IMR-90 (cell line): Measurements from ENCODE around the gene ZYG11A. TPM values are rescaled to one million over a fixed set of nuclear protein-coding genes. Genes with fewer than 3 reads are reported as not detected.

ENCODE experiments used
- ATAC-seq: fragments of 200-7000 bp; cut with Tn5 transposase; 2 replicates; pipeline ENCODE4 v1.9.1; 2020; ENCODE audit warnings: low read depth, mild to moderate bottlenecking, moderate library complexity
- BruUV-seq: library from RNA; stranded (reverse); fragments of 400-500 nt; replicated peaks from 2 replicates; lab custom pipeline; 2021; lab: Mats Ljungman, UMichigan
- CTCF ChIA-PET: fragments of 300-600 bp; formaldehyde crosslinking; extraction: SDS; loops from one replicate; lab custom pipeline; 2021; ENCODE audit warnings: antibody characterized with exemption; lab: Yijun Ruan, JAX
- POLR2A ChIA-PET: fragments of 300-600 bp; sonication (Branson Sonifier 250); formaldehyde crosslinking; loops from one replicate; lab custom pipeline; 2022; ENCODE audit warnings: antibody characterized with exemption; ENCODE audit not compliant: unreplicated experiment; lab: Charles Lee
- DNase-seq: peaks from one replicate; pipeline ENCODE4 v3.0.0; 2013
- H2AFZ ChIP-seq: replicated peaks from 2 replicates; pipeline ENCODE3; 2013; ENCODE audit warnings: low read length, mild to moderate bottlenecking; ENCODE audit not compliant: poor library complexity
- H2AK5ac ChIP-seq: 2 replicates; pipeline ENCODE4 v1.6.1; 2013; ENCODE audit warnings: low read depth, low read length, inconsistent platforms
- H2AK9ac ChIP-seq: replicated peaks from 2 replicates; pipeline ENCODE3; 2013; ENCODE audit warnings: mild to moderate bottlenecking, low read depth, low read length, moderate library complexity; ENCODE audit not compliant: poor library complexity
- H2BK120ac ChIP-seq: 2 replicates; pipeline ENCODE4 v1.6.1; 2013; ENCODE audit warnings: low read depth, low read length, inconsistent platforms
- H2BK15ac ChIP-seq: 3 replicates; pipeline ENCODE4 v1.6.1; 2013; ENCODE audit warnings: low read depth, low read length, inconsistent platforms
- H2BK20ac ChIP-seq: 2 replicates; pipeline ENCODE4 v1.6.1; 2013; ENCODE audit warnings: low read depth, mild to moderate bottlenecking, inconsistent platforms, low read length, moderate library complexity
- H2BK5ac ChIP-seq: 2 replicates; pipeline ENCODE4 v1.6.1; 2013; ENCODE audit warnings: mild to moderate bottlenecking, low read depth, low read length, inconsistent platforms; ENCODE audit not compliant: poor library complexity, severe bottlenecking
- H3K14ac ChIP-seq: replicated peaks from 2 replicates; pipeline ENCODE4 v1.6.1; 2013; ENCODE audit warnings: low read depth, low read length, inconsistent platforms
- H3K18ac ChIP-seq: 2 replicates; pipeline ENCODE4 v1.6.1; 2013; ENCODE audit warnings: low read depth, low read length, control low read depth
- H3K23ac ChIP-seq: 2 replicates; pipeline ENCODE4 v1.6.1; 2013; ENCODE audit warnings: low read depth, low read length, inconsistent platforms
- H3K27ac ChIP-seq: 2 replicates; pipeline ENCODE4 v1.5.1; 2013; ENCODE audit warnings: mild to moderate bottlenecking, control low read depth, low read length; ENCODE audit not compliant: insufficient read depth
- H3K27me3 ChIP-seq: 2 replicates; pipeline ENCODE4 v1.6.1; 2013; ENCODE audit warnings: low read length; ENCODE audit not compliant: control insufficient read depth, insufficient read depth
- H3K36me3 ChIP-seq: 2 replicates; pipeline ENCODE4 v1.6.1; 2013; ENCODE audit warnings: low read length, mixed read lengths; ENCODE audit not compliant: control insufficient read depth, insufficient read depth
- H3K4ac ChIP-seq: 2 replicates; pipeline ENCODE4 v1.6.1; 2013; ENCODE audit warnings: low read depth, low read length, inconsistent platforms
- H3K4me1 ChIP-seq: 2 replicates; pipeline ENCODE4 v1.6.1; 2013; ENCODE audit warnings: low read length, mixed read lengths; ENCODE audit not compliant: control insufficient read depth, insufficient read depth
- H3K4me2 ChIP-seq: 2 replicates; pipeline ENCODE4 v1.6.1; 2013; ENCODE audit warnings: low read depth, mild to moderate bottlenecking, control low read depth, low read length, moderate library complexity
- H3K4me3 ChIP-seq: 2 replicates; pipeline ENCODE4 v1.5.1; 2013; ENCODE audit warnings: low read depth, mild to moderate bottlenecking, control low read depth, low read length, moderate library complexity; ENCODE audit not compliant: insufficient read depth
- H3K56ac ChIP-seq: 2 replicates; pipeline ENCODE4 v1.6.1; 2013; ENCODE audit warnings: low read length, inconsistent platforms; ENCODE audit not compliant: insufficient read depth; ENCODE audit errors: extremely low read depth
- H3K79me1 ChIP-seq, 2 experiments: 2 replicates each; pipeline ENCODE4 v1.6.1; 2013; ENCODE audit warnings: low read length in 2 of 2, inconsistent platforms in 1 of 2, low read depth in 1 of 2
- H3K9ac ChIP-seq: 2 replicates; pipeline ENCODE4 v1.6.1; 2013; ENCODE audit warnings: low read depth, low read length, control low read depth
- H3K9me1 ChIP-seq: 2 replicates; pipeline ENCODE4 v1.6.1; 2013; ENCODE audit warnings: low read length, inconsistent platforms; ENCODE audit not compliant: insufficient read depth
- H3K9me3 ChIP-seq: 2 replicates; pipeline ENCODE4 v1.6.1; 2013; ENCODE audit warnings: low read length; ENCODE audit not compliant: control insufficient read depth, insufficient read depth
- H4K20me1 ChIP-seq: 2 replicates; pipeline ENCODE4 v1.6.1; 2013; ENCODE audit warnings: low read length, inconsistent platforms; ENCODE audit not compliant: insufficient read depth
- H4K5ac ChIP-seq: 2 replicates; pipeline ENCODE4 v1.6.1; 2013; ENCODE audit warnings: mild to moderate bottlenecking, low read depth, low read length, control low read depth
- H4K8ac ChIP-seq, 2 experiments: 2 replicates each; pipeline ENCODE4 v1.6.1; 2013; ENCODE audit warnings: low read depth in 2 of 2, low read length in 2 of 2, control low read depth in 1 of 2, inconsistent platforms in 1 of 2
- H4K91ac ChIP-seq: 2 replicates; pipeline ENCODE4 v1.6.1; 2013; ENCODE audit warnings: low read depth, low read length, inconsistent platforms; ENCODE audit not compliant: insufficient read depth
- BHLHE40 ChIP-seq: fragments of 150-350 bp; IDR thresholded peaks from 2 replicates; pipeline ENCODE4 v1.6.1; 2016; ENCODE audit warnings: mild to moderate bottlenecking, low read depth, low read length
- CEBPB ChIP-seq: IDR thresholded peaks from 2 replicates; pipeline ENCODE4 v1.6.1; 2012; ENCODE audit warnings: low read depth, low read length, improper control_type of control experiment
- CHD1 ChIP-seq: IDR thresholded peaks from 2 replicates; pipeline ENCODE4 v1.6.1; 2012; ENCODE audit warnings: low read depth, low read length, improper control_type of control experiment
- FOS ChIP-seq: fragments of 150-350 bp; IDR thresholded peaks from 2 replicates; pipeline ENCODE4 v1.6.1; 2016; ENCODE audit warnings: low read depth, low read length
- MAFK ChIP-seq: IDR thresholded peaks from 2 replicates; pipeline ENCODE4 v1.6.1; 2012; ENCODE audit warnings: low read depth, low read length, improper control_type of control experiment
- MAZ ChIP-seq: IDR thresholded peaks from 2 replicates; pipeline ENCODE4 v1.6.1; 2012; ENCODE audit warnings: low read depth, mild to moderate bottlenecking, low read length, improper control_type of control experiment, moderate library complexity, borderline replicate concordance
- MXI1 ChIP-seq: IDR thresholded peaks from 2 replicates; pipeline ENCODE4 v1.6.1; 2012; ENCODE audit warnings: low read depth, mild to moderate bottlenecking, low read length, moderate library complexity, borderline replicate concordance
- NFE2L2 ChIP-seq: fragments of 150-350 bp; IDR thresholded peaks from 2 replicates; pipeline ENCODE4 v1.6.1; 2016; ENCODE audit warnings: low read depth, mild to moderate bottlenecking, low read length
- POLR2A ChIP-seq: IDR thresholded peaks from 2 replicates; pipeline ENCODE4 v1.6.1; 2012; ENCODE audit warnings: mild to moderate bottlenecking, low read depth, low read length
- RAD21 ChIP-seq: IDR thresholded peaks from 2 replicates; pipeline ENCODE4 v1.6.1; 2012; ENCODE audit warnings: low read length, improper control_type of control experiment
- RCOR1 ChIP-seq: IDR thresholded peaks from 2 replicates; pipeline ENCODE4 v1.6.1; 2012; ENCODE audit warnings: mild to moderate bottlenecking, low read length, improper control_type of control experiment; ENCODE audit not compliant: insufficient replicate concordance
- RFX5 ChIP-seq: IDR thresholded peaks from 2 replicates; pipeline ENCODE4 v1.8.0; 2012; ENCODE audit warnings: low read depth, mild to moderate bottlenecking, low read length, moderate library complexity
- SMC3 ChIP-seq: fragments of 150-350 bp; IDR thresholded peaks from 2 replicates; pipeline ENCODE4 v1.6.1; 2016; ENCODE audit warnings: low read depth, mild to moderate bottlenecking, antibody characterized with exemption, low read length, moderate library complexity
- WGBS, 2 experiments: methylation state at CpG; one replicate each; pipeline versions ENCODE4 v1.1.5 to v1.1.7; 2013; ENCODE audit warnings: missing lambda C conversion rate in 2 of 2; ENCODE audit not compliant: insufficient read length in 1 of 2; ENCODE audit errors: extremely low coverage in 2 of 2; 5-methylcytosine and 5-hydroxymethylcytosine counted together
- dilution Hi-C: fragments of 300-500 bp; cut with HindIII; formaldehyde crosslinking; loops from one replicate; pipeline ENCODE4 v1.14.3; 2018; ENCODE audit warnings: low sequenced_read_pairs; ENCODE audit not compliant: unreplicated experiment
- in situ Hi-C: fragments of 300-500 bp; cut with MboI; formaldehyde crosslinking; loops from 3 replicates; pipeline ENCODE4 v1.14.3; 2019; ENCODE audit warnings: low sequenced_read_pairs, inconsistent platforms, mixed read lengths
- intact Hi-C: fragments of 100-400 bp; cut with micrococcal nuclease; formaldehyde crosslinking; loops from 2 replicates; pipeline ENCODE4 v1.10.0; 2022
- polyA plus RNA-seq, 3 experiments: library from polyadenylated mRNA; depleted of rRNA; stranded (reverse); fragments of >200 nt; gene quantifications; 2 replicates each; pipeline ENCODE4 v1.2.3, GENCODE V29; 2012; ENCODE audit warnings: low replicate concordance in 1 of 3
- total RNA-seq: library from RNA; depleted of rRNA; stranded (reverse); fragments of >200 nt; gene quantifications from 2 replicates; pipeline ENCODE4 v1.2.3, GENCODE V29; 2012
- TF ChIP-seq, protein P1 (sequence below): fragments of 150-350 bp; IDR thresholded peaks from 2 replicates; pipeline ENCODE4 v1.6.1; 2016; ENCODE audit warnings: low read depth, mild to moderate bottlenecking, low read length, moderate library complexity, borderline replicate concordance
- TF ChIP-seq, protein P2 (sequence below): fragments of 150-350 bp; IDR thresholded peaks from 2 replicates; pipeline ENCODE4 v1.6.1; 2017; ENCODE audit warnings: mild to moderate bottlenecking, antibody characterized with exemption, low read length, low read depth
- TF ChIP-seq, protein P3 (sequence below): conservative IDR thresholded peaks from 2 replicates; pipeline ENCODE4 v1.5.1; 2012; ENCODE audit warnings: mild to moderate bottlenecking, low read depth, low read length, improper control_type of control experiment

Gene ZYG11A
- total and polyA plus RNA-seq, 2 of the 4 experiments (the other 2 are of a cell fraction): 0.63 to 2.0 TPM

DNA sequence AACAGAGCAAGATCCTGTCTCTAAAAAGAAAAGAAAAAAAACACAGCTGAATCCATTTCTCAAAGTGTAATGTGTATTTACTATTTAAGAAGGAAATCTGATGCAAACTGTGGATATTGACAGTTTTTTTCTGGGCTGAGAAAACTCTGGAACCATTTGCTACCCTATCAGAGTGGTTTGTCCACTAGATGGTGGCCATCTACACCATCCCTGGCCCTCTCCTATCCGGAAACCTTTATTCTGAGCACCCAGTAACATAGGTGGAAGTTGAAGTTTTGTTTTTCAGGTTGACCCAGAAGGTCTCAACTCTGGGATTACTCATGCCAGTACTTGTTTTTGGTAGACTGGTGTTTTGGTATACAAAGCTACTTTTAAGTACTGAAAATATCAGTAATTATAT is 58.8 kb downstream of the ZYG11A start:
- Histone ChIP-seq H2AFZ (no peak overlapping the region), H2BK20ac (no peak overlapping the region), H3K27me3 (no peaks in the 10 kb centered on the region), H4K8ac (no peak overlapping the region), H3K4me3 (no peak overlapping the region), H4K91ac (no peak overlapping the region), H3K27ac (no peak overlapping the region), H2BK120ac (no peak overlapping the region), H2AK5ac (no peak overlapping the region), H3K9me1 (peaks cover 3% of the 10 kb centered on the region; the same call in 1 of the 2 replicates), H3K4ac (no peak overlapping the region), H3K56ac (no peak overlapping the region), H3K36me3 (no peaks in the 10 kb centered on the region), H3K9me3 (no peaks in the 10 kb centered on the region), H2AK9ac (no peak overlapping the region), H3K23ac (no peak overlapping the region), H2BK15ac (no peak overlapping the region), H3K4me1 (peaks cover 1% of the 10 kb centered on the region; the same call in 1 of the 2 replicates), H3K18ac (no peak overlapping the region), H4K5ac (no peak overlapping the region), H3K9ac (no peak overlapping the region), H4K20me1 (no peaks in the 10 kb centered on the region), H3K14ac (no peak overlapping the region), H2BK5ac (no peak overlapping the region), H3K79me1 (no peaks in the 10 kb centered on the region), H3K4me2 (no peak overlapping the region)
- dilution Hi-C loops (no loop called here), in situ Hi-C loops (loop anchor here (10.0 kb wide), 1 partner anchor 283 kb away; no protein-coding TSS in a partner anchor), intact Hi-C loops (no loop called here)
- no peak for TF ChIP-seq CHD1
- TF ChIP-seq, protein P1, sequence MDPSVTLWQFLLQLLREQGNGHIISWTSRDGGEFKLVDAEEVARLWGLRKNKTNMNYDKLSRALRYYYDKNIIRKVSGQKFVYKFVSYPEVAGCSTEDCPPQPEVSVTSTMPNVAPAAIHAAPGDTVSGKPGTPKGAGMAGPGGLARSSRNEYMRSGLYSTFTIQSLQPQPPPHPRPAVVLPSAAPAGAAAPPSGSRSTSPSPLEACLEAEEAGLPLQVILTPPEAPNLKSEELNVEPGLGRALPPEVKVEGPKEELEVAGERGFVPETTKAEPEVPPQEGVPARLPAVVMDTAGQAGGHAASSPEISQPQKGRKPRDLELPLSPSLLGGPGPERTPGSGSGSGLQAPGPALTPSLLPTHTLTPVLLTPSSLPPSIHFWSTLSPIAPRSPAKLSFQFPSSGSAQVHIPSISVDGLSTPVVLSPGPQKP: no peak
- no peak for TF ChIP-seq FOS
- TF ChIP-seq RCOR1: no peak
- TF ChIP-seq RAD21: no peak
- TF ChIP-seq, protein P2, sequence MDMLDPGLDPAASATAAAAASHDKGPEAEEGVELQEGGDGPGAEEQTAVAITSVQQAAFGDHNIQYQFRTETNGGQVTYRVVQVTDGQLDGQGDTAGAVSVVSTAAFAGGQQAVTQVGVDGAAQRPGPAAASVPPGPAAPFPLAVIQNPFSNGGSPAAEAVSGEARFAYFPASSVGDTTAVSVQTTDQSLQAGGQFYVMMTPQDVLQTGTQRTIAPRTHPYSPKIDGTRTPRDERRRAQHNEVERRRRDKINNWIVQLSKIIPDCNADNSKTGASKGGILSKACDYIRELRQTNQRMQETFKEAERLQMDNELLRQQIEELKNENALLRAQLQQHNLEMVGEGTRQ: no peak
- no peak for TF ChIP-seq BHLHE40
- TF ChIP-seq MXI1: no peak
- TF ChIP-seq, protein P3, sequence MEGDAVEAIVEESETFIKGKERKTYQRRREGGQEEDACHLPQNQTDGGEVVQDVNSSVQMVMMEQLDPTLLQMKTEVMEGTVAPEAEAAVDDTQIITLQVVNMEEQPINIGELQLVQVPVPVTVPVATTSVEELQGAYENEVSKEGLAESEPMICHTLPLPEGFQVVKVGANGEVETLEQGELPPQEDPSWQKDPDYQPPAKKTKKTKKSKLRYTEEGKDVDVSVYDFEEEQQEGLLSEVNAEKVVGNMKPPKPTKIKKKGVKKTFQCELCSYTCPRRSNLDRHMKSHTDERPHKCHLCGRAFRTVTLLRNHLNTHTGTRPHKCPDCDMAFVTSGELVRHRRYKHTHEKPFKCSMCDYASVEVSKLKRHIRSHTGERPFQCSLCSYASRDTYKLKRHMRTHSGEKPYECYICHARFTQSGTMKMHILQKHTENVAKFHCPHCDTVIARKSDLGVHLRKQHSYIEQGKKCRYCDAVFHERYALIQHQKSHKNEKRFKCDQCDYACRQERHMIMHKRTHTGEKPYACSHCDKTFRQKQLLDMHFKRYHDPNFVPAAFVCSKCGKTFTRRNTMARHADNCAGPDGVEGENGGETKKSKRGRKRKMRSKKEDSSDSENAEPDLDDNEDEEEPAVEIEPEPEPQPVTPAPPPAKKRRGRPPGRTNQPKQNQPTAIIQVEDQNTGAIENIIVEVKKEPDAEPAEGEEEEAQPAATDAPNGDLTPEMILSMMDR: no peak
- no peak for TF ChIP-seq MAFK
- no peak for TF ChIP-seq CEBPB
- no peak for TF ChIP-seq POLR2A
- TF ChIP-seq SMC3: no peak
- no peak for TF ChIP-seq NFE2L2
- no peak for TF ChIP-seq RFX5
- TF ChIP-seq MAZ: no peak
- no TSS peak for BruUV-seq
- no peak for DNase-seq
- no CpG with 5 or more reads among the region's 1 CpG for WGBS, 2 experiments
- no peak for ATAC-seq
- CTCF ChIA-PET: interaction anchor here (1.2 kb wide), 2 partner anchors 20 to 275 kb away, joined by 3 to 4 read pairs; partner anchors contain the start of gene ECHDC2
- POLR2A ChIA-PET: no interaction called here
